ENCODE results near the gene TAOK3.

GRCh38 chr12:118136559-118137003 lies 236.1 kb downstream of the TAOK3 start:
- TF ChIP-seq CTCF (IDR thresholded peaks at IDR 0.05) (no peak), EZH2 (IDR thresholded peaks at IDR 0.05) (no peak)
